ENCODE results near the gene ALX3. TPM values are rescaled to one million over a fixed set of nuclear protein-coding genes. Genes with fewer than 3 reads are reported as not detected.

ALX3 gene
- polyA plus RNA-seq, 1 donor (not counting 4 experiments of a cell fraction or from before 2014, with no cell fraction given), result not detected

GRCh38 chr1:110034451-110035235, 35.8 kb downstream of the ALX3 start, which contains the start of gene STRIP1:
STRIP1 (plus strand) TSS chr1:110034624; CDS start chr1:110034638, 14 bp downstream.
- Histone ChIP-seq H3K27ac (ENCODE audit: control insufficient read depth, insufficient read depth, low read length) (peak within 1 kb of the TSS; percentile 85), H3K9me1 (ENCODE audit: control insufficient read depth, extremely low read depth, insufficient read depth, low read length) (no peaks in the 10 kb centered on the region), H3K36me3 (ENCODE audit: control insufficient read depth in 2 of 2, extremely low read depth in 1 of 2, insufficient read depth in 2 of 2, low read length in 2 of 2) (peaks cover 14 to 29% of the 10 kb centered on the region in 2 experiments), H3K4me1 (ENCODE audit: control insufficient read depth, extremely low read depth, insufficient read depth, low read length) (peaks cover 15% of the 10 kb centered on the region), H4K20me1 (ENCODE audit: control insufficient read depth, extremely low read depth, insufficient read depth, low read length) (no peaks in the 10 kb centered on the region), H3K9me3 (ENCODE audit: control insufficient read depth, low read depth, low read length) (no peaks in the 10 kb centered on the region), H3K4me2 (ENCODE audit: control insufficient read depth, extremely low read depth, insufficient read depth, low read depth, low read length) (peak within 1 kb of the TSS; percentile 96), H3K4me3 (ENCODE audit: control insufficient read depth in 2 of 3, extremely low read depth in 1 of 3, insufficient read depth in 2 of 3, low read depth in 1 of 3, low read length in 3 of 3) (peak within 1 kb of the TSS; percentile 85 to 93 (median 89)), H2AFZ (ENCODE audit: control insufficient read depth, low read length) (peak within 1 kb of the TSS; percentile 98), H3K27me3 (ENCODE audit: control insufficient read depth, extremely low read depth, insufficient read depth, low read length) (no peaks in the 10 kb centered on the region), H3K9ac (ENCODE audit: control insufficient read depth, extremely low read depth, insufficient read depth, low read length) (peak within 1 kb of the TSS; percentile 96), H3K79me2 (ENCODE audit: control insufficient read depth, insufficient read depth, low read length) (peaks cover 30% of the 10 kb centered on the region)
- no peak for DNase-seq (ENCODE audit: low read depth, low spot score)
- dilution Hi-C loops (cut with MboI; ENCODE audit: extremely low pct_ligation_motif_present, low sequenced_read_pairs), result no loop called here
- peak; percentile 56 for FAIRE-seq
- TF ChIP-seq, protein P1, sequence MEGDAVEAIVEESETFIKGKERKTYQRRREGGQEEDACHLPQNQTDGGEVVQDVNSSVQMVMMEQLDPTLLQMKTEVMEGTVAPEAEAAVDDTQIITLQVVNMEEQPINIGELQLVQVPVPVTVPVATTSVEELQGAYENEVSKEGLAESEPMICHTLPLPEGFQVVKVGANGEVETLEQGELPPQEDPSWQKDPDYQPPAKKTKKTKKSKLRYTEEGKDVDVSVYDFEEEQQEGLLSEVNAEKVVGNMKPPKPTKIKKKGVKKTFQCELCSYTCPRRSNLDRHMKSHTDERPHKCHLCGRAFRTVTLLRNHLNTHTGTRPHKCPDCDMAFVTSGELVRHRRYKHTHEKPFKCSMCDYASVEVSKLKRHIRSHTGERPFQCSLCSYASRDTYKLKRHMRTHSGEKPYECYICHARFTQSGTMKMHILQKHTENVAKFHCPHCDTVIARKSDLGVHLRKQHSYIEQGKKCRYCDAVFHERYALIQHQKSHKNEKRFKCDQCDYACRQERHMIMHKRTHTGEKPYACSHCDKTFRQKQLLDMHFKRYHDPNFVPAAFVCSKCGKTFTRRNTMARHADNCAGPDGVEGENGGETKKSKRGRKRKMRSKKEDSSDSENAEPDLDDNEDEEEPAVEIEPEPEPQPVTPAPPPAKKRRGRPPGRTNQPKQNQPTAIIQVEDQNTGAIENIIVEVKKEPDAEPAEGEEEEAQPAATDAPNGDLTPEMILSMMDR (optimal IDR thresholded peaks at IDR 0.05 in 1 of 3, IDR thresholded peaks at IDR 0.05 in 1 of 3, conservative IDR thresholded peaks at IDR 0.05 in 1 of 3; ENCODE audit: extremely low read depth in 1 of 3, insufficient read depth in 2 of 3, low read length in 3 of 3), result no peak
- TF ChIP-seq EZH2 (IDR thresholded peaks at IDR 0.05; ENCODE audit: low read length), result no peak

GRCh38 chr1:110034040-110034450, 36.4 kb downstream of the ALX3 start:
- Histone ChIP-seq H3K9ac (ENCODE audit: control insufficient read depth, extremely low read depth, insufficient read depth, low read length) (peak overlapping the region; percentile 96), H3K4me2 (ENCODE audit: control insufficient read depth, extremely low read depth, insufficient read depth, low read depth, low read length) (peak overlapping the region; percentile 96), H3K9me1 (ENCODE audit: control insufficient read depth, extremely low read depth, insufficient read depth, low read length) (no peaks in the 10 kb centered on the region), H3K4me3 (ENCODE audit: control insufficient read depth in 2 of 3, extremely low read depth in 1 of 3, insufficient read depth in 2 of 3, low read depth in 1 of 3, low read length in 3 of 3) (peak overlapping the region; percentile 85 to 93 (median 89)), H3K27ac (ENCODE audit: control insufficient read depth, insufficient read depth, low read length) (peak overlapping the region; percentile 85), H3K27me3 (ENCODE audit: control insufficient read depth, extremely low read depth, insufficient read depth, low read length) (no peaks in the 10 kb centered on the region), H3K36me3 (ENCODE audit: control insufficient read depth in 2 of 2, extremely low read depth in 1 of 2, insufficient read depth in 2 of 2, low read length in 2 of 2) (peaks cover 8 to 23% of the 10 kb centered on the region in 2 experiments), H3K4me1 (ENCODE audit: control insufficient read depth, extremely low read depth, insufficient read depth, low read length) (peaks cover 15% of the 10 kb centered on the region), H3K79me2 (ENCODE audit: control insufficient read depth, insufficient read depth, low read length) (peaks cover 30% of the 10 kb centered on the region), H4K20me1 (ENCODE audit: control insufficient read depth, extremely low read depth, insufficient read depth, low read length) (no peaks in the 10 kb centered on the region), H2AFZ (ENCODE audit: control insufficient read depth, low read length) (peak overlapping the region; percentile 98), H3K9me3 (ENCODE audit: control insufficient read depth, low read depth, low read length) (no peaks in the 10 kb centered on the region)
- no peak for FAIRE-seq
- TF ChIP-seq EZH2 (IDR thresholded peaks at IDR 0.05; ENCODE audit: low read length), result no peak
- TF ChIP-seq, protein P1 (optimal IDR thresholded peaks at IDR 0.05 in 1 of 3, IDR thresholded peaks at IDR 0.05 in 1 of 3, conservative IDR thresholded peaks at IDR 0.05 in 1 of 3; ENCODE audit: extremely low read depth in 1 of 3, insufficient read depth in 2 of 3, low read length in 3 of 3), result no peak
- dilution Hi-C loops (cut with MboI; ENCODE audit: extremely low pct_ligation_motif_present, low sequenced_read_pairs), result no loop called here
- no peak for DNase-seq (ENCODE audit: low read depth, low spot score)

All from keratinocyte (primary cell).